ENCODE data around the gene LEMD2. TPM values are rescaled to one million over a fixed set of nuclear protein-coding genes. Genes with fewer than 3 reads are reported as not detected.

Gene LEMD2
- total RNA-seq, 2 donors from 2014 or later = 57.4 to 77.2 TPM

DNA sequence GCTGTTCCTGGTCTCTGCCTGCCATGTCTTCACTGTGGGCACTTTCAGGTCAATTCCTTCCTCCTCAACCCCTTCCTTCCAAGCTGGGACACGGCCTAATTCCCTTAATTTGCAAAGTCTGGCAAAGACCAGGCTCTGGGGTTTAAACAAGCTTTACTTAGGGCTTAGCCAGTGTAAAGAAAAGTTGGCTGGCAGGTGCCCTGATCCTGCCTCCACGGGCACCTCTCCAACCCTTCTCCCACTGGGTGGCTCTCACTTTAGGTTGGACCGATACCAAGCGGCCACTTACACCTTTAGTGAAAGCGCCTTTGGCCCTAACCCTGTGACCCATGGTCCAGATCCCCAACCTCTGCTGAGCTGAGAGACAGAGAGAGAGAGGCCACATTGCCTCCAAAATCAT, 28.6 kb upstream of the LEMD2 start:
- DNase-seq (ENCODE audit: low spot score) (no peak), ATAC-seq (ENCODE audit: insufficient number of reproducible peaks, low FRiP score, low read depth) (no peak)
- no peak overlapping the region for H3K4me3 ChIP-seq
- H3K27ac ChIP-seq = no peak overlapping the region
- H3K36me3 ChIP-seq = no peaks in the 10 kb centered on the region
- H3K4me1 ChIP-seq (ENCODE audit: control insufficient read depth in 1 of 2, low read depth in 2 of 2) = no peaks in the 10 kb centered on the region
- TF ChIP-seq, protein P1, sequence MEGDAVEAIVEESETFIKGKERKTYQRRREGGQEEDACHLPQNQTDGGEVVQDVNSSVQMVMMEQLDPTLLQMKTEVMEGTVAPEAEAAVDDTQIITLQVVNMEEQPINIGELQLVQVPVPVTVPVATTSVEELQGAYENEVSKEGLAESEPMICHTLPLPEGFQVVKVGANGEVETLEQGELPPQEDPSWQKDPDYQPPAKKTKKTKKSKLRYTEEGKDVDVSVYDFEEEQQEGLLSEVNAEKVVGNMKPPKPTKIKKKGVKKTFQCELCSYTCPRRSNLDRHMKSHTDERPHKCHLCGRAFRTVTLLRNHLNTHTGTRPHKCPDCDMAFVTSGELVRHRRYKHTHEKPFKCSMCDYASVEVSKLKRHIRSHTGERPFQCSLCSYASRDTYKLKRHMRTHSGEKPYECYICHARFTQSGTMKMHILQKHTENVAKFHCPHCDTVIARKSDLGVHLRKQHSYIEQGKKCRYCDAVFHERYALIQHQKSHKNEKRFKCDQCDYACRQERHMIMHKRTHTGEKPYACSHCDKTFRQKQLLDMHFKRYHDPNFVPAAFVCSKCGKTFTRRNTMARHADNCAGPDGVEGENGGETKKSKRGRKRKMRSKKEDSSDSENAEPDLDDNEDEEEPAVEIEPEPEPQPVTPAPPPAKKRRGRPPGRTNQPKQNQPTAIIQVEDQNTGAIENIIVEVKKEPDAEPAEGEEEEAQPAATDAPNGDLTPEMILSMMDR (IDR thresholded peaks at IDR 0.05) = no peak
- H3K9me3 ChIP-seq = no peaks in the 10 kb centered on the region
- no peaks in the 10 kb centered on the region for H3K27me3 ChIP-seq (replicated peaks; ENCODE audit: insufficient read depth)

DNA sequence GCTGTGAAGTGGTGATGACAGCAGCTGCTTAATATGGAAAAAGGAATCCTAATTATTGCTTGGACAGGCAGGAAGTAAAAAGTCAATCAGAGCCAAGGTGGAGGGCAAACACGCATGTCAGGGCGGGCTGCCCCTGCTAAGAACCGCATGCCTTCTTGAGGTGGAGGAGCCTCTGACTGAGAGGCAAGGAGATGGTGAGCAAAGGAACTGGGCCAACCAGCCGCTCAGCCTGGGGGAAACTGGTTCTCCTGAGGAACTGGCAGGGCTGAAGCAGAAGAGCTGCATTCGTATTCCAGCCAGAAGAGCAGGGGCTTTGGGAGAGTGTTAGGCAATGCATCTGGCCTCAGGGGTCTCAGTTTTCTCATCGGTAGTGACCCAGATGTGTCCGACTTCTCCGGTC, 28.0 kb upstream of the LEMD2 start:
- Histone ChIP-seq H3K4me1 (ENCODE audit: control insufficient read depth in 1 of 2, low read depth in 2 of 2) (no peaks in the 10 kb centered on the region), H3K9me3 (no peaks in the 10 kb centered on the region), H3K36me3 (no peaks in the 10 kb centered on the region), H3K4me3 (no peak overlapping the region), H3K27ac (no peak overlapping the region), H3K27me3 (replicated peaks; ENCODE audit: insufficient read depth) (no peaks in the 10 kb centered on the region)
- ATAC-seq (ENCODE audit: insufficient number of reproducible peaks, low FRiP score, low read depth) (no peak), DNase-seq (ENCODE audit: low spot score) (no peak)
- TF ChIP-seq, protein P1 (IDR thresholded peaks at IDR 0.05) = no peak

DNA sequence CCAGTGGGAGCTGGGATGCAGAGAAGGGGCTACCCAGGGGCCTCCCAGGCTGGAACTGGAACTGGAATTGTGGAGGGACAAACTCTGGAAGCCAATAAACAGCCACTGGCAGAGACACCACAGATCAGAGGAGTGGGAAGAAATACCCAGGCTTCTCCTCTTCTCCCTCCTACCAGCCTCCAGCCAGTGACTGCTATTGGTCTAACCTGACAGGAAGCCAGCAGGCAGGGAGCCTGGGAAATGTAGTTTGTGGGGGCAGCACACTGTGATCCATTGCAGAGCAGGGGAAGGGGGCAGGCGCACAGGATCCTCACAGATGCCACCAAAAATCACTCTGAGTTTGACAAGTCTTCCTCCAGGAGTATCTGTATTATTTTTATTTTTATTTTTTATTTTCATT, 26.9 kb upstream of the LEMD2 start:
- ATAC-seq (ENCODE audit: insufficient number of reproducible peaks, low FRiP score, low read depth) (no peak), DNase-seq (ENCODE audit: low spot score) (no peak)
- TF ChIP-seq, protein P1 (IDR thresholded peaks at IDR 0.05) = no peak
- no peak overlapping the region for H3K4me3 ChIP-seq
- H3K27ac ChIP-seq = no peak overlapping the region
- H3K27me3 ChIP-seq (replicated peaks; ENCODE audit: insufficient read depth) = no peaks in the 10 kb centered on the region
- H3K4me1 ChIP-seq (ENCODE audit: control insufficient read depth in 1 of 2, low read depth in 2 of 2) = no peaks in the 10 kb centered on the region
- no peaks in the 10 kb centered on the region for H3K36me3 ChIP-seq
- no peaks in the 10 kb centered on the region for H3K9me3 ChIP-seq

DNA sequence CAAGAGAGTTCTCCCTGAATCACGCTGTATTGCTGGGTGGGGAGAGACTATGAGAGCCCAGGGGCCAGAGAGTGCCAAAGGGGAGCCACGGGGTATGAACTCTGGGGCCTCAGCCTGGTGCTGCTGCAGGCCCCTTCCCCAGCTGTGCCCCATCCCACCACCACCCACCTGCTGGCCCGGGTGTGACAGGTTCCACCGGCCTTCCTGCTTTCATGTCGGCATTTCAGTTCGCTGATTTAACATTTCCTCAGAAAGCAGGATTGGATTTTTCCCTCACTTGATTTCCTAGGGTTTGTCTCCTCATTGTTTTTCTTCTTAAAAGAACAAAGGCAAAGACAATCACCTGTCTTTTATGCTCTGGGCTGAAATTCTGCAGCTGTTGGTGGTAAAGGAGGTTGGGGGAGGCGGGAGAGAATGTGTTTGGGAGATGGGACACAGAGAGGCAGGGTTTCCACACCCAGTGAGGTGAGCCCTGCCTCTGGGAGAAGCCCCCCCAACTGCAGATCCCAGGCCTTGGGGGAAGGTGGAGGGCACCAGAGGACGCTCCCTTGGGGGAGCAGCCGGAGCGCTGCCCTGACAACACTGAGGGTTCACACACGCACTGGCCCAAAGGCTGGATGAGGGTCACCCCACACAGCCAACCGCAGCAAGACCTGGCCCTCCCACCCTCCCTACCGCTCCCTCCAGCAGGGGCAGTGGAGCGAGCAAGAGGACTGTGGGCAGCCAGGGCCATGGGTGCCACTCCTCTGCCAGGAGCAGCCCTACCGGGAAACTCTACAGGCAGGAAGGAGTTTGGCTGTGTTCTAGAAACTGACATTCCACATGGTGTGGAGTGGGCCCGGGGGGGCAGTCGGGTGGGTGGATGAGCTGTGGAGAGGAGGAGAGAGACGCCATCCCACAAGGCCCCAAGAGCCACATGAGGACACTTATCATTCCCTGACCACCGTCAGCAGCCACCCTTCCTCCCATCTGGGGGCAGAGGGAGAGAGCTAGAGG, 25.4 kb upstream of the LEMD2 start:
- Histone ChIP-seq H3K4me1 (ENCODE audit: control insufficient read depth in 1 of 2, low read depth in 2 of 2) (no peaks in the 10 kb centered on the region), H3K9me3 (no peaks in the 10 kb centered on the region), H3K4me3 (no peak overlapping the region), H3K36me3 (no peaks in the 10 kb centered on the region), H3K27ac (no peak overlapping the region), H3K27me3 (replicated peaks; ENCODE audit: insufficient read depth) (no peaks in the 10 kb centered on the region)
- TF ChIP-seq, protein P1 (IDR thresholded peaks at IDR 0.05) = no peak
- ATAC-seq (ENCODE audit: insufficient number of reproducible peaks, low FRiP score, low read depth) = no peak
- no peak for DNase-seq (ENCODE audit: low spot score)

DNA sequence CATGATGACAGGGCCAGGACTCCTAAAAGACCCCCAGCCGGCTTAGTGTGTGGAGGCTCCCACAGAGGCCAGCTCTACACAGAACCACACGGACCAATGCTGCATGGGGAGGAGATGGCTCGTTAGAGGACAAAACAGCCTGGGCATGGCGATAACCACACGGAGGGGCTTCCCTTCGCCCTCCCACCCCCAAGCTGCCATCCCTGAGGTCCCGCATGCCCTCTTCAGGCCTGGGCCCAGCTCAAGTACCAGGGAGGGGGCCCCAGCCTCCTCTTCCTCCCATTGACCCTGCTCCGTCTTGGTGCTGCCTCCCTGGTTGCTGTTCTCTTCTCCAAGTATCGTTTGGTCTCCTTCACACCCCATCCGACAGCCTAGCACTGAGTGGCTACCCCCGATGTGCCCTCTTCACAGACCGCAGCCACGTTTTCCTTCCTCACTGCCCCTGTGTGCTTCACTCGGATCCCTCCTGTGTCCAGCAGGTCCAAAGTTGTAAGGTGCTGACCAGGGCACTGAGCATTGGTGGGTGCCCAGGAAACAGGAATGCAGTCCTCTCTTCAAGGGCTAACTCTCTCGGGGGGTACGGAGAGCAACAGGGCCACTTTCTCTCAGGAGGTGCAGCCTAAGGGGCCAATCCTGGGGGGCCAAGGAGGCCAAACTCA, 24.4 kb upstream of the LEMD2 start:
- DNase-seq (ENCODE audit: low spot score) (no peak), ATAC-seq (ENCODE audit: insufficient number of reproducible peaks, low FRiP score, low read depth) (no peak)
- TF ChIP-seq, protein P1 (IDR thresholded peaks at IDR 0.05) = no peak
- no peaks in the 10 kb centered on the region for H3K27me3 ChIP-seq (replicated peaks; ENCODE audit: insufficient read depth)
- H3K36me3 ChIP-seq = no peaks in the 10 kb centered on the region
- H3K9me3 ChIP-seq = no peaks in the 10 kb centered on the region
- H3K4me1 ChIP-seq (ENCODE audit: control insufficient read depth in 1 of 2, low read depth in 2 of 2) = no peaks in the 10 kb centered on the region
- H3K4me3 ChIP-seq = no peak overlapping the region
- H3K27ac ChIP-seq = no peak overlapping the region
